Stimulated activated CD4-positive, alpha-beta T cell treated with anti-CD3 and anti-CD28 coated beads, Interleukin-15, amount 100 ng/mL, for 48 hours (primary cell): Measurements from ENCODE around the gene FBXL3.
"Not testable (repeated sequence)": the region's sequence is repeated elsewhere in the genome, so short reads cannot be mapped to it uniquely, and the experiment has no call there.

ENCODE experiments used
- DNase-seq, 2 donors: peaks; one replicate each; pipeline ENCODE4 v3.0.0-alpha.2; 2020; ENCODE audit warnings: low read depth in 2 of 2

FBXL3 gene

GRCh38 chr13:76983676-76984075, 43.3 kb downstream of the FBXL3 start:
- no peak for DNase-seq

GRCh38 chr13:76982061-76982460, 44.9 kb downstream of the FBXL3 start:
- no peak for DNase-seq

GRCh38 chr13:76980075-76980718, 46.8 kb downstream of the FBXL3 start:
- peak; percentile 66 to 87 for DNase-seq

GRCh38 chr13:76976929-76977328, 50.0 kb downstream of the FBXL3 start:
- no peak for DNase-seq

- no peak for DNase-seq
Measured at GRCh38 chr13:76976490-76976889, 50.5 kb downstream of the FBXL3 start.

GRCh38 chr13:76975863-76976262, 51.1 kb downstream of the FBXL3 start:
- DNase-seq, result no peak

GRCh38 chr13:76974618-76974975, 52.4 kb downstream of the FBXL3 start:
- no peak for DNase-seq

GRCh38 chr13:76973920-76974617, 52.9 kb downstream of the FBXL3 start:
- DNase-seq, result no peak

GRCh38 chr13:76971851-76972829, 54.8 kb downstream of the FBXL3 start:
- DNase-seq, result no peak

- no peak for DNase-seq
Measured at GRCh38 chr13:76971215-76971614, 55.7 kb downstream of the FBXL3 start.

- no peak for DNase-seq
Measured at GRCh38 chr13:76969488-76970365, 57.2 kb downstream of the FBXL3 start.

- no peak for DNase-seq
Measured at GRCh38 chr13:76968041-76968440, 58.9 kb downstream of the FBXL3 start.

GRCh38 chr13:76967031-76967430, 59.9 kb downstream of the FBXL3 start:
- no peak for DNase-seq

GRCh38 chr13:76965759-76966421, 61.1 kb downstream of the FBXL3 start:
- no peak for DNase-seq

- DNase-seq, result not testable (repeated sequence)
Measured at GRCh38 chr13:76959734-76960133, 67.2 kb downstream of the FBXL3 start.

GRCh38 chr13:76958841-76959432, 68.0 kb downstream of the FBXL3 start:
- no peak for DNase-seq

GRCh38 chr13:76955661-76956060, 71.3 kb downstream of the FBXL3 start:
- DNase-seq, result no peak
